ENCODE data around the gene TOMM40L. TPM values are rescaled to one million over a fixed set of nuclear protein-coding genes. Genes with fewer than 3 reads are reported as not detected.

Gene TOMM40L
- total and polyA plus RNA-seq, 2 donors from 2014 or later, result 12.1 to 29.0 TPM

- H3K36me3 ChIP-seq (ENCODE audit: control insufficient read depth in 2 of 3, insufficient read depth in 3 of 3, low read length in 3 of 3), result peaks cover under 1 to 20% (median 3%) of the 10 kb centered on the region in 3 donors
- intact Hi-C loops (cut with DNase I), result no loop called here
- DNase-seq (peak in 2 of 5 donors; percentile 73 to 88), FAIRE-seq (no peak)
- peak overlapping the region in 2 of 3 donors; percentile 74 to 99 for H3K9ac ChIP-seq (ENCODE audit: low read length in 3 of 3)
- peak overlapping the region in 2 of 3 donors; percentile 67 to 98 for H3K4me3 ChIP-seq (ENCODE audit: low read length in 3 of 3)
- H3K4me1 ChIP-seq (ENCODE audit: control insufficient read depth in 2 of 3, insufficient read depth in 2 of 3, low read depth in 1 of 3, low read length in 3 of 3), result peaks cover 0 to 42% (median 38%) of the 10 kb centered on the region in 3 donors
- peak overlapping the region; percentile 99 for H3K27ac ChIP-seq (ENCODE audit: low read depth in 2 of 2, low read length in 2 of 2)
- TF ChIP-seq CTCF (IDR thresholded peaks at IDR 0.05; ENCODE audit: borderline replicate concordance, extremely low read depth, insufficient read depth), result no peak
- no peaks in the 10 kb centered on the region for H3K9me3 ChIP-seq (ENCODE audit: control insufficient read depth in 2 of 3, insufficient read depth in 1 of 3, low read length in 3 of 3)
- no peaks in the 10 kb centered on the region for H3K27me3 ChIP-seq (ENCODE audit: control insufficient read depth, insufficient read depth, low read length)
These were observed 24.6 kb upstream of the TOMM40L start for GRCh38 chr1:161200992-161201835.

DNA sequence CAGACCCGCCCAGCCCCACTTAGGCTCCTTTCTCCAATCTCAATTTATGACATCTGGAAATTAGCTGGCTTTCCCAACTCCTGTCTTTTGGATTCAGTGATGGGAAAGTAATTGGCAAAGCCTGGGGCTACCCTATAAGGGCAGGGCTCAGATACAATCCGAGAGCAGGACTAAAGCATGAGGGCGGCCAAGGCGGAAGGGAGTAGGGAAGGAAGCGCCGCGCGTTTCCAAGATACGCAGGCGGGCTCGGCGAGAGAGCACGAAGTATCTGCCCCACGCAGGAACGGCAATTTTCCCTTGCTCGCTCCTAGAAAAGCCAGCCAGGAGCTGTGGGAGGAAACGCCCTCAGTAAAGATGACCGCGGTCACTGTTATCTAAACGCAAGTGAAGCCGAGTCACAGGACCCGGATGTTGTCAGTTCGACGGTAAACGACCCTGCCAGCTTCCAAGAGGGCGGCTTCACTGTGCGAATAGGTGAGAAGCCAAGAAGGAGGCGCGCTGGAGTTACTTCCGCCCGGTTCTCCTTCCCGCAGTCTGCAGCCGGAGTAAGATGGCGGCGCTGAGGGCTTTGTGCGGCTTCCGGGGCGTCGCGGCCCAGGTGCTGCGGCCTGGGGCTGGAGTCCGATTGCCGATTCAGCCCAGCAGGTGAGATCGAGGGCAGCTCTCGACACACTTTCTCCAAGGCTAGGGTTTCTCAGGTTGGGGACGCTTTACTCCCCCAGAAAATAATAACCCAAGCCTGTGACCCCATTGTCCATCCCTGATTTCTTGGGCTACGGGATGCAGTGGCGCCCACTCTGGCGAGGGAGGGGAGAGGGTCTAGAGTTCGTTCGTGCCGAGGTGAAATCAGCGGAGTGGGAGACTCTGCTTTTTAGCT, 23.8 kb upstream of the TOMM40L start, which contains the start of gene NDUFS2:
NDUFS2 (plus strand) TSS at position 532 of the 877 bp plus-strand sequence; CDS start at position 551, 19 bp downstream.
- peak within 1 kb of the TSS; percentile 93 to 99 (median 93) for H3K9ac ChIP-seq (ENCODE audit: low read length in 3 of 3)
- peaks cover 0 to 47% (median 38%) of the 10 kb centered on the region in 3 donors for H3K4me1 ChIP-seq (ENCODE audit: control insufficient read depth in 2 of 3, insufficient read depth in 2 of 3, low read depth in 1 of 3, low read length in 3 of 3)
- H3K36me3 ChIP-seq (ENCODE audit: control insufficient read depth in 2 of 3, insufficient read depth in 3 of 3, low read length in 3 of 3), result peaks cover 4 to 29% (median 8%) of the 10 kb centered on the region in 3 donors
- no peaks in the 10 kb centered on the region for H3K9me3 ChIP-seq (ENCODE audit: control insufficient read depth in 2 of 3, insufficient read depth in 1 of 3, low read length in 3 of 3)
- peak within 1 kb of the TSS; percentile 99 for H3K27ac ChIP-seq (ENCODE audit: low read depth in 2 of 2, low read length in 2 of 2)
- TF ChIP-seq CTCF (IDR thresholded peaks at IDR 0.05; ENCODE audit: borderline replicate concordance, extremely low read depth, insufficient read depth), result no peak
- no peaks in the 10 kb centered on the region for H3K27me3 ChIP-seq (ENCODE audit: control insufficient read depth, insufficient read depth, low read length)
- DNase-seq, result peak; percentile 98 to 100 (median 99)
- peak; percentile 88 for FAIRE-seq
- intact Hi-C loops (cut with DNase I), result no loop called here
- peak within 1 kb of the TSS; percentile 96 to 98 (median 98) for H3K4me3 ChIP-seq (ENCODE audit: low read length in 3 of 3)

GRCh38 chr1:161206411-161207140, 19.3 kb upstream of the TOMM40L start:
- no peak for FAIRE-seq
- H3K4me1 ChIP-seq (ENCODE audit: control insufficient read depth in 2 of 3, insufficient read depth in 2 of 3, low read depth in 1 of 3, low read length in 3 of 3), result peaks cover 0 to 23% (median 20%) of the 10 kb centered on the region in 3 donors
- intact Hi-C loops (cut with DNase I), result no loop called here
- H3K36me3 ChIP-seq (ENCODE audit: control insufficient read depth in 2 of 3, insufficient read depth in 3 of 3, low read length in 3 of 3), result peaks cover 15 to 55% (median 25%) of the 10 kb centered on the region in 3 donors
- H3K9me3 ChIP-seq (ENCODE audit: control insufficient read depth in 2 of 3, insufficient read depth in 1 of 3, low read length in 3 of 3), result no peaks in the 10 kb centered on the region
- TF ChIP-seq CTCF (IDR thresholded peaks at IDR 0.05; ENCODE audit: borderline replicate concordance, extremely low read depth, insufficient read depth), result no peak
- H3K4me3 ChIP-seq (ENCODE audit: low read length in 3 of 3), result no peak overlapping the region
- peak overlapping the region; percentile 74 to 92 for H3K27ac ChIP-seq (ENCODE audit: low read depth in 2 of 2, low read length in 2 of 2)
- H3K9ac ChIP-seq (ENCODE audit: low read length in 3 of 3), result peak overlapping the region in 1 of 3 donors; percentile 42
- no peaks in the 10 kb centered on the region for H3K27me3 ChIP-seq (ENCODE audit: control insufficient read depth, insufficient read depth, low read length)
- peak in 2 of 5 donors; percentile 35 to 55 for DNase-seq

Measured in kidney (tissue), 14 donors.